ENCODE data around the gene PLEKHG5. TPM values are rescaled to one million over a fixed set of nuclear protein-coding genes. Genes with fewer than 3 reads are reported as not detected.
A peak's percentile ranks its signal among the peaks of the same experiment; 100 is the strongest.

The PLEKHG5 gene
- polyA plus RNA-seq, 3 donors = 0.03 TPM; not detected in 2

GRCh38 chr1:6467744-6468688, 23.5 kb downstream of the PLEKHG5 start:
- peaks cover 20 to 37% (median 29%) of the 10 kb centered on the region in 3 donors for H3K27me3 Mint-ChIP-seq (ENCODE audit: low read depth in 3 of 3)
- H3K4me1 Mint-ChIP-seq = peaks cover 3% of the 10 kb centered on the region
- H3K27me3 ChIP-seq (ENCODE audit: control insufficient read depth in 2 of 2, insufficient read depth in 2 of 2, low read length in 2 of 2) = peaks cover 0 to 29% of the 10 kb centered on the region in 2 donors
- peaks cover 0 to 6% of the 10 kb centered on the region in 2 donors for H3K9me3 ChIP-seq (replicated peaks in 1 of 2; ENCODE audit: control insufficient read depth in 1 of 2, insufficient read depth in 1 of 2, low read length in 2 of 2)
- H3K27ac Mint-ChIP-seq = no peak overlapping the region
- no peak overlapping the region for H3K4me2 ChIP-seq (replicated peaks; ENCODE audit: extremely low read depth, low read length, poor library complexity, severe bottlenecking)
- no peak overlapping the region for H3K9ac ChIP-seq (ENCODE audit: insufficient read depth, low read length, poor library complexity, severe bottlenecking)
- TF ChIP-seq, protein P1, sequence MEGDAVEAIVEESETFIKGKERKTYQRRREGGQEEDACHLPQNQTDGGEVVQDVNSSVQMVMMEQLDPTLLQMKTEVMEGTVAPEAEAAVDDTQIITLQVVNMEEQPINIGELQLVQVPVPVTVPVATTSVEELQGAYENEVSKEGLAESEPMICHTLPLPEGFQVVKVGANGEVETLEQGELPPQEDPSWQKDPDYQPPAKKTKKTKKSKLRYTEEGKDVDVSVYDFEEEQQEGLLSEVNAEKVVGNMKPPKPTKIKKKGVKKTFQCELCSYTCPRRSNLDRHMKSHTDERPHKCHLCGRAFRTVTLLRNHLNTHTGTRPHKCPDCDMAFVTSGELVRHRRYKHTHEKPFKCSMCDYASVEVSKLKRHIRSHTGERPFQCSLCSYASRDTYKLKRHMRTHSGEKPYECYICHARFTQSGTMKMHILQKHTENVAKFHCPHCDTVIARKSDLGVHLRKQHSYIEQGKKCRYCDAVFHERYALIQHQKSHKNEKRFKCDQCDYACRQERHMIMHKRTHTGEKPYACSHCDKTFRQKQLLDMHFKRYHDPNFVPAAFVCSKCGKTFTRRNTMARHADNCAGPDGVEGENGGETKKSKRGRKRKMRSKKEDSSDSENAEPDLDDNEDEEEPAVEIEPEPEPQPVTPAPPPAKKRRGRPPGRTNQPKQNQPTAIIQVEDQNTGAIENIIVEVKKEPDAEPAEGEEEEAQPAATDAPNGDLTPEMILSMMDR (IDR thresholded peaks at IDR 0.05) = no peak
- H3K36me3 Mint-ChIP-seq = no peaks in the 10 kb centered on the region
- H3K79me2 ChIP-seq (ENCODE audit: insufficient read depth, low read length) = no peaks in the 10 kb centered on the region
- no peak overlapping the region for H3K4me3 Mint-ChIP-seq
- DNase-seq = no peak
- intact Hi-C loops (cut with micrococcal nuclease) = no loop called here
- H2AFZ ChIP-seq (ENCODE audit: insufficient read depth, low read depth, low read length, poor library complexity, severe bottlenecking) = no peak overlapping the region
- no peaks in the 10 kb centered on the region for H3K4me1 ChIP-seq (ENCODE audit: control insufficient read depth in 1 of 2, insufficient read depth in 2 of 2, low read length in 2 of 2)
- WGBS (ENCODE audit: insufficient coverage) = 90% methylated on average over 30 of the region's 30 CpGs
- no peaks in the 10 kb centered on the region for H3K36me3 ChIP-seq (replicated peaks in 1 of 2; ENCODE audit: control insufficient read depth in 1 of 2, insufficient read depth in 2 of 2, low read length in 2 of 2)
- no peak overlapping the region for H3K27ac ChIP-seq (ENCODE audit: low read depth in 1 of 2, low read length in 2 of 2)
- peaks cover 0 to 6% (median 0%) of the 10 kb centered on the region in 7 donors for H3K9me3 Mint-ChIP-seq
- H4K20me1 ChIP-seq (ENCODE audit: insufficient read depth, low read length) = no peaks in the 10 kb centered on the region
- H3K4me3 ChIP-seq (replicated peaks in 1 of 3; ENCODE audit: low read depth in 2 of 3, low read length in 3 of 3) = no peak overlapping the region

GRCh38 chr1:6467224-6467623, 24.2 kb downstream of the PLEKHG5 start:
- Histone ChIP-seq H3K4me3 (replicated peaks in 1 of 3; ENCODE audit: low read depth in 2 of 3, low read length in 3 of 3) (no peak overlapping the region), H4K20me1 (ENCODE audit: insufficient read depth, low read length) (no peaks in the 10 kb centered on the region), H2AFZ (ENCODE audit: insufficient read depth, low read depth, low read length, poor library complexity, severe bottlenecking) (no peak overlapping the region), H3K27me3 (ENCODE audit: control insufficient read depth in 2 of 2, insufficient read depth in 2 of 2, low read length in 2 of 2) (peaks cover 0 to 29% of the 10 kb centered on the region in 2 donors), H3K4me2 (replicated peaks; ENCODE audit: extremely low read depth, low read length, poor library complexity, severe bottlenecking) (no peak overlapping the region), H3K36me3 (replicated peaks in 1 of 2; ENCODE audit: control insufficient read depth in 1 of 2, insufficient read depth in 2 of 2, low read length in 2 of 2) (no peaks in the 10 kb centered on the region), H3K27ac (ENCODE audit: low read depth in 1 of 2, low read length in 2 of 2) (no peak overlapping the region), H3K79me2 (ENCODE audit: insufficient read depth, low read length) (no peaks in the 10 kb centered on the region), H3K9ac (ENCODE audit: insufficient read depth, low read length, poor library complexity, severe bottlenecking) (no peak overlapping the region), H3K4me1 (ENCODE audit: control insufficient read depth in 1 of 2, insufficient read depth in 2 of 2, low read length in 2 of 2) (no peaks in the 10 kb centered on the region), H3K9me3 (replicated peaks in 1 of 2; ENCODE audit: control insufficient read depth in 1 of 2, insufficient read depth in 1 of 2, low read length in 2 of 2) (peaks cover 0 to 6% of the 10 kb centered on the region in 2 donors)
- Mint-ChIP-seq H3K9me3 (peaks cover 0 to 6% (median 0%) of the 10 kb centered on the region in 7 donors), H3K27ac (no peak overlapping the region), H3K36me3 (no peaks in the 10 kb centered on the region), H3K4me1 (peaks cover 3% of the 10 kb centered on the region), H3K4me3 (peak overlapping the region in 1 of 2 donors; percentile 30), H3K27me3 (ENCODE audit: low read depth in 3 of 3) (peaks cover 21 to 37% (median 29%) of the 10 kb centered on the region in 3 donors)
- WGBS (ENCODE audit: insufficient coverage) = 95% methylated on average over 10 of the region's 12 CpGs
- no peak for DNase-seq
- TF ChIP-seq, protein P1 (IDR thresholded peaks at IDR 0.05) = no peak
- intact Hi-C loops (cut with micrococcal nuclease) = no loop called here

Measured in CD14-positive monocyte (primary cell).